A549 (cell line): ENCODE data around the gene WNT6. TPM values are rescaled to one million over a fixed set of nuclear protein-coding genes. Genes with fewer than 3 reads are reported as not detected.

Experiments used
- ATAC-seq, 2 experiments: fragments of 200-7000 bp in 1 of 2; fragments of >200 bp in 1 of 2; cut with Nextera tagmentation in 1 of 2; cut with Tn5 transposase in 1 of 2; 3 replicates each; pipeline versions ENCODE4 v1.8.0 to v1.9.1; 2018 to 2020; ENCODE audit warnings: mild to moderate bottlenecking in 1 of 2, moderate library complexity in 1 of 2
- CTCF ChIA-PET: fragments of 300-600 bp; sonication (Branson Sonifier 250); formaldehyde crosslinking; extraction: SDS; loops from one replicate; lab custom pipeline; 2021; ENCODE audit warnings: antibody characterized with exemption, inconsistent platforms; lab: Yijun Ruan, JAX
- POLR2A ChIA-PET: fragments of 350-600 bp; formaldehyde crosslinking; extraction: SDS; loops from one replicate; lab custom pipeline; 2021; ENCODE audit warnings: antibody characterized with exemption, inconsistent platforms; lab: Yijun Ruan, JAX
- DNase-seq, 2 experiments: peaks; one replicate each; pipeline versions ENCODE4 v3.0.0 to v3.0.0-alpha.2; 2011 to 2016; ENCODE audit warnings: low read depth in 1 of 2, low spot score in 1 of 2
- FAIRE-seq: peaks from 2 replicates; lab custom pipeline; 2011; peaks lifted over from hg19 to GRCh38; lab: Jason Lieb, UNC
- H3K27ac ChIP-seq, 2 experiments: fragments of >200 bp; sonication (Bioruptor Twin); formaldehyde crosslinking; 3 replicates each; pipeline ENCODE4 v1.5.1; 2016 to 2017
- H3K4me1 ChIP-seq: fragments of >200 bp; sonication (Bioruptor Twin); formaldehyde crosslinking; 3 replicates; pipeline ENCODE4 v1.6.1; 2016
- H3K4me2 ChIP-seq: fragments of >200 bp; sonication (Bioruptor Twin); formaldehyde crosslinking; 3 replicates; pipeline ENCODE4 v1.6.1; 2016
- H3K4me3 ChIP-seq: fragments of >200 bp; sonication (Bioruptor Twin); formaldehyde crosslinking; 3 replicates; pipeline ENCODE4 v1.5.1; 2016
- H3K9me3 ChIP-seq: fragments of >200 bp; sonication (Bioruptor Twin); formaldehyde crosslinking; 3 replicates; pipeline ENCODE4 v1.6.1; 2016
- CBX2 ChIP-seq: fragments of 200-600 bp; sonication (generic); IDR thresholded peaks from 2 replicates; pipeline ENCODE4 v1.6.1; 2016; ENCODE audit warnings: low read depth, mild to moderate bottlenecking, borderline replicate concordance
- CBX8 ChIP-seq: fragments of 200-600 bp; sonication (generic); IDR thresholded peaks from 2 replicates; pipeline ENCODE4 v1.6.1; 2016
- EP300 ChIP-seq, 2 experiments: fragments of >200 bp; sonication (Bioruptor Twin); formaldehyde crosslinking; IDR thresholded peaks; 2 replicates in 1 of 2; 3 replicates in 1 of 2; pipeline ENCODE4 v1.6.1; 2016 to 2017
- GATA3 ChIP-seq: IDR thresholded peaks from 2 replicates; pipeline ENCODE4 v1.6.1; 2012; ENCODE audit warnings: borderline replicate concordance
- HOXA7 ChIP-seq: fragments of 250-450 bp; sonication (Bioruptor Pico); IDR thresholded peaks from 2 replicates; pipeline ENCODE4 v1.5.0; 2020; ENCODE audit warnings: mild to moderate bottlenecking, moderate library complexity
- HOXB5 ChIP-seq: fragments of 250-450 bp; sonication (Bioruptor Pico); IDR thresholded peaks from 2 replicates; pipeline ENCODE4 v1.5.0; 2020; ENCODE audit warnings: mild to moderate bottlenecking, moderate library complexity
- MAFK ChIP-seq: fragments of 450-650 bp; IDR thresholded peaks from 2 replicates; pipeline ENCODE4 v1.6.1; 2014; ENCODE audit not compliant: partially characterized antibody
- MYC ChIP-seq: IDR thresholded peaks from 2 replicates; pipeline ENCODE4 v1.6.1; 2012; ENCODE audit warnings: mild to moderate bottlenecking, inconsistent platforms, low read length, improper control_type of control experiment, borderline replicate concordance
- SMC3 ChIP-seq: fragments of >200 bp; sonication (Bioruptor Twin); formaldehyde crosslinking; IDR thresholded peaks from 3 replicates; pipeline ENCODE4 v1.6.1; 2018; ENCODE audit warnings: inconsistent platforms
- SREBF2 ChIP-seq: fragments of 450-650 bp; IDR thresholded peaks from 2 replicates; pipeline ENCODE4 v1.6.1; 2014; ENCODE audit warnings: mild to moderate bottlenecking, moderate library complexity
- WGBS: methylation state at CpG from one replicate; pipeline ENCODE4 v1.1.6; 2017; ENCODE audit errors: missing lambda C conversion rate; 5-methylcytosine and 5-hydroxymethylcytosine counted together
- polyA plus RNA-seq, 4 experiments: library from polyadenylated mRNA; depleted of rRNA in 3 of 4; stranded (reverse); fragments of >200 nt; fragmentation: RNase III in 1 of 4; extraction: RNeasy Plus Mini Kit Qiagen cat#74134 plus additional on column Dnase treatment in 1 of 4; gene quantifications; 2 replicates in 3 of 4; 3 replicates in 1 of 4; pipeline ENCODE4 v1.2.3, GENCODE V29; 2011 to 2017
- TF ChIP-seq, protein P1 (sequence below): fragments of 200-600 bp; sonication (generic); IDR thresholded peaks from 2 replicates; pipeline ENCODE4 v1.6.1; 2016; ENCODE audit warnings: antibody characterized with exemption, mild to moderate bottlenecking, moderate library complexity
- TF ChIP-seq, protein P2 (sequence below): IDR thresholded peaks from 2 replicates; pipeline ENCODE4 v1.6.1; 2012; ENCODE audit warnings: low read depth, borderline replicate concordance
- TF ChIP-seq, protein P3 (sequence below): fragments of 250-450 bp; sonication (Bioruptor Pico); IDR thresholded peaks from 2 replicates; pipeline ENCODE4 v1.5.0; 2021; ENCODE audit warnings: mild to moderate bottlenecking, moderate library complexity, borderline replicate concordance
- TF ChIP-seq, protein P4 (sequence below): fragments of 150-350 bp; IDR thresholded peaks from 2 replicates; pipeline ENCODE4 v1.6.1; 2014; ENCODE audit warnings: low read depth, mild to moderate bottlenecking, low read length
- TF ChIP-seq, protein P5 (sequence below): fragments of 250-450 bp; sonication (Bioruptor Pico); IDR thresholded peaks from 2 replicates; pipeline ENCODE4 v1.5.0; 2020; ENCODE audit warnings: low read depth, mild to moderate bottlenecking, moderate library complexity

The WNT6 gene
- polyA plus RNA-seq, 2 of the 4 experiments (the other 2 are of a cell fraction), result 0.06 to 0.10 TPM

DNA sequence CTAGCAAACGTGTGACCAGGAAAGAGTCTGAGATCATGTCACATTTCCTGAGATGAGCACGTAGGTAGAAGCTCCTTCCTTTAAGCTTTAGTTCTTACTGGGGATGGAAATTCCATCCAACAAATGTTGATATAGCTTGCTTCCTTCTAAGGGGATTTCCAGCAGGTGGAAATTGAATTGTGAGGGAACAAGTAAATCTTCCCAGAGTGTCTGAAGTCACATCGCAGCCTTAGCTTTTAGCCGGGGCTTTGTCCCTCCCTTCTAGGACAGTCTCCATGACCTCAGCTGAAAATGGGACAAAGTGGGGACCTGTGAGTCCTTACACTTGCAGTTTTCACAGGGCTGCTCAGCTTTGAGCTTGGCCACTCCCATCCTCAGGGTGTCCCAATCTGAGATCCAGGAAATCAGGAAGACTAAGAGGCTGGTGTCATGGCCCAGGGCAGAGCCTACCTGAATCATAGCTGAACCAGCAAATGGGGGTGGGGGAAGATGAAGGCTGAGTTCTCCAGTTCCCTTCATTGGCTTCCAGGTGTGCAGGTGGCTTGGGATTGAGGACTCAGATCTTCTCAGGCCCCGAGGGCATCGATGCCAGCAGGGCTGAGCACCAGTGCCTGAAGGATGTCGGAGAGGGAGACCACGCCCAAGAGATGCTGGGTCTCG lies 36.3 kb upstream of the WNT6 start:
- no peak for FAIRE-seq
- POLR2A ChIA-PET, result no interaction called here

DNA sequence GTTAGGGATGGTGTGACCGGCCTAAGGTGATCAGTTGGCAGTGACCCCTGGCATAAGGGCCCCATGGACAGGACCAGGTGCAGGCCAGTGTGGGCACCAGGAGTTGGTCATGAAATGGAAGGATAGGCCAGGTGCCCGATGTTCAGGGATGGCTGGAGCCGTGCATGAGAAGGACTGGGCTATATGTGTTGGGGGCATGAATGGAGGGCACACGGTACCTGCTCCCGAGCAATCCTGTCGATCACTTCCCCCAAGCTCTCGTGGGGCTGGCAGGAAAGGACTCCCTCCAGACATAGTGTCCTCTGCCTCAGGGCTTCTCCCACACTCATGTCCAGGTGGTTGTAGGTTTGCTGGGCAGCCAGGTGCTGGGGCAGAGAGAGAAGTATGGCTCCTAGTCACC lies 35.6 kb upstream of the WNT6 start:
- H3K9me3 ChIP-seq, result no peaks in the 10 kb centered on the region
- H3K4me3 ChIP-seq, result no peak overlapping the region
- no peak for ATAC-seq
- 80% methylated on average over 7 of the region's 7 CpGs for WGBS
- no peak for DNase-seq
- ChIA-PET CTCF (interaction anchor here (1.3 kb wide), 1 partner anchor 156 kb away, joined by 3 read pairs; no protein-coding TSS in a partner anchor), POLR2A (no interaction called here)
- FAIRE-seq, result no peak
- H3K4me1 ChIP-seq, result no peaks in the 10 kb centered on the region
- H3K27ac ChIP-seq, result no peak overlapping the region
- no peak overlapping the region for H3K4me2 ChIP-seq
- TF ChIP-seq EP300 (IDR thresholded peaks at IDR 0.05) (no peak), SREBF2 (no peak)
- TF ChIP-seq, protein P1, sequence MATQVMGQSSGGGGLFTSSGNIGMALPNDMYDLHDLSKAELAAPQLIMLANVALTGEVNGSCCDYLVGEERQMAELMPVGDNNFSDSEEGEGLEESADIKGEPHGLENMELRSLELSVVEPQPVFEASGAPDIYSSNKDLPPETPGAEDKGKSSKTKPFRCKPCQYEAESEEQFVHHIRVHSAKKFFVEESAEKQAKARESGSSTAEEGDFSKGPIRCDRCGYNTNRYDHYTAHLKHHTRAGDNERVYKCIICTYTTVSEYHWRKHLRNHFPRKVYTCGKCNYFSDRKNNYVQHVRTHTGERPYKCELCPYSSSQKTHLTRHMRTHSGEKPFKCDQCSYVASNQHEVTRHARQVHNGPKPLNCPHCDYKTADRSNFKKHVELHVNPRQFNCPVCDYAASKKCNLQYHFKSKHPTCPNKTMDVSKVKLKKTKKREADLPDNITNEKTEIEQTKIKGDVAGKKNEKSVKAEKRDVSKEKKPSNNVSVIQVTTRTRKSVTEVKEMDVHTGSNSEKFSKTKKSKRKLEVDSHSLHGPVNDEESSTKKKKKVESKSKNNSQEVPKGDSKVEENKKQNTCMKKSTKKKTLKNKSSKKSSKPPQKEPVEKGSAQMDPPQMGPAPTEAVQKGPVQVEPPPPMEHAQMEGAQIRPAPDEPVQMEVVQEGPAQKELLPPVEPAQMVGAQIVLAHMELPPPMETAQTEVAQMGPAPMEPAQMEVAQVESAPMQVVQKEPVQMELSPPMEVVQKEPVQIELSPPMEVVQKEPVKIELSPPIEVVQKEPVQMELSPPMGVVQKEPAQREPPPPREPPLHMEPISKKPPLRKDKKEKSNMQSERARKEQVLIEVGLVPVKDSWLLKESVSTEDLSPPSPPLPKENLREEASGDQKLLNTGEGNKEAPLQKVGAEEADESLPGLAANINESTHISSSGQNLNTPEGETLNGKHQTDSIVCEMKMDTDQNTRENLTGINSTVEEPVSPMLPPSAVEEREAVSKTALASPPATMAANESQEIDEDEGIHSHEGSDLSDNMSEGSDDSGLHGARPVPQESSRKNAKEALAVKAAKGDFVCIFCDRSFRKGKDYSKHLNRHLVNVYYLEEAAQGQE, result no peak
- TF ChIP-seq, protein P2, sequence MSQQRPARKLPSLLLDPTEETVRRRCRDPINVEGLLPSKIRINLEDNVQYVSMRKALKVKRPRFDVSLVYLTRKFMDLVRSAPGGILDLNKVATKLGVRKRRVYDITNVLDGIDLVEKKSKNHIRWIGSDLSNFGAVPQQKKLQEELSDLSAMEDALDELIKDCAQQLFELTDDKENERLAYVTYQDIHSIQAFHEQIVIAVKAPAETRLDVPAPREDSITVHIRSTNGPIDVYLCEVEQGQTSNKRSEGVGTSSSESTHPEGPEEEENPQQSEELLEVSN, result no peak
- TF ChIP-seq, all 56 proteins: peak for 0

More for the DNA sequence above, 36.3 kb upstream of the WNT6 start:
- H3K4me3 ChIP-seq, result no peak overlapping the region
- no peak for DNase-seq
- H3K4me2 ChIP-seq, result no peak overlapping the region
- 51% methylated on average over 7 of the region's 9 CpGs for WGBS
- H3K9me3 ChIP-seq, result no peaks in the 10 kb centered on the region
- no peaks in the 10 kb centered on the region for H3K4me1 ChIP-seq
- no peak overlapping the region for H3K27ac ChIP-seq
- CTCF ChIA-PET, result interaction anchor here (0.7 to 1.3 kb wide), 2 partner anchors 38 to 157 kb away, joined by 3 read pairs; no protein-coding TSS in a partner anchor
- ATAC-seq, result no peak
- TF ChIP-seq CBX2 (no peak), GATA3 (no peak), HOXB5 (CRISPR knock-in tag) (no peak)

DNA sequence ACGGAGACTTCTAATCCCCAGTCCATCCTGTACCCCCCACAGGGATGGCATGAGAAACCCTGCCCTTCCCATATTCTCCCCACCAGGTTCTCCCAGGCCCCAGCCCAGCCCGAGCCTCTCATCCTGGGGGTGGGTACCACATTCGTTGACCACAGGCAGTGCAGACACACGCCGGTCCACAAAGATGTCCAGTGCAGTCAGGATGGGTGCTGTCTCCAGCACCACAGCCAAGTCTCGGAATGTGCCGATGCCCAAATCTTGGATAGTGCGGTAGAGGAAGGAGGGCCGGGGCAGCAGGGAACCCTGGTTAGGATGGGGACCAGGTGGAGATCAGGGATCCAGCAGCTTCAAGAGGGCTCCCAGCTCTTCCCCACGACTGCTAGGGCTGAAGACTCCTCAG lies 32.8 kb upstream of the WNT6 start:
- POLR2A ChIA-PET, result interaction anchor here (0.7 kb wide), 1 partner anchor 273 kb away, joined by 3 read pairs; no protein-coding TSS in a partner anchor
- WGBS, result 72% methylated on average over 10 of the region's 10 CpGs
- ATAC-seq, result no peak; a peak in 1 of 6 replicates
- H3K4me1 ChIP-seq, result no peaks in the 10 kb centered on the region
- no peaks in the 10 kb centered on the region for H3K9me3 ChIP-seq
- DNase-seq, result no peak
- H3K27ac ChIP-seq, result no peak overlapping the region
- H3K4me3 ChIP-seq, result no peak overlapping the region
- TF ChIP-seq CBX8, result no peak
- TF ChIP-seq, protein P3, sequence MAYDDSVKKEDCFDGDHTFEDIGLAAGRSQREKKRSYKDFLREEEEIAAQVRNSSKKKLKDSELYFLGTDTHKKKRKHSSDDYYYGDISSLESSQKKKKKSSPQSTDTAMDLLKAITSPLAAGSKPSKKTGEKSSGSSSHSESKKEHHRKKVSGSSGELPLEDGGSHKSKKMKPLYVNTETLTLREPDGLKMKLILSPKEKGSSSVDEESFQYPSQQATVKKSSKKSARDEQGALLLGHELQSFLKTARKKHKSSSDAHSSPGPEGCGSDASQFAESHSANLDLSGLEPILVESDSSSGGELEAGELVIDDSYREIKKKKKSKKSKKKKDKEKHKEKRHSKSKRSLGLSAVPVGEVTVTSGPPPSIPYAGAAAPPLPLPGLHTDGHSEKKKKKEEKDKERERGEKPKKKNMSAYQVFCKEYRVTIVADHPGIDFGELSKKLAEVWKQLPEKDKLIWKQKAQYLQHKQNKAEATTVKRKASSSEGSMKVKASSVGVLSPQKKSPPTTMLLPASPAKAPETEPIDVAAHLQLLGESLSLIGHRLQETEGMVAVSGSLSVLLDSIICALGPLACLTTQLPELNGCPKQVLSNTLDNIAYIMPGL, result no peak
- no peak for TF ChIP-seq MAFK
- no peak for TF ChIP-seq MYC
- no peak for TF ChIP-seq SMC3
- TF ChIP-seq, protein P4, sequence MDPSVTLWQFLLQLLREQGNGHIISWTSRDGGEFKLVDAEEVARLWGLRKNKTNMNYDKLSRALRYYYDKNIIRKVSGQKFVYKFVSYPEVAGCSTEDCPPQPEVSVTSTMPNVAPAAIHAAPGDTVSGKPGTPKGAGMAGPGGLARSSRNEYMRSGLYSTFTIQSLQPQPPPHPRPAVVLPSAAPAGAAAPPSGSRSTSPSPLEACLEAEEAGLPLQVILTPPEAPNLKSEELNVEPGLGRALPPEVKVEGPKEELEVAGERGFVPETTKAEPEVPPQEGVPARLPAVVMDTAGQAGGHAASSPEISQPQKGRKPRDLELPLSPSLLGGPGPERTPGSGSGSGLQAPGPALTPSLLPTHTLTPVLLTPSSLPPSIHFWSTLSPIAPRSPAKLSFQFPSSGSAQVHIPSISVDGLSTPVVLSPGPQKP, result no peak
- TF ChIP-seq, protein P5, sequence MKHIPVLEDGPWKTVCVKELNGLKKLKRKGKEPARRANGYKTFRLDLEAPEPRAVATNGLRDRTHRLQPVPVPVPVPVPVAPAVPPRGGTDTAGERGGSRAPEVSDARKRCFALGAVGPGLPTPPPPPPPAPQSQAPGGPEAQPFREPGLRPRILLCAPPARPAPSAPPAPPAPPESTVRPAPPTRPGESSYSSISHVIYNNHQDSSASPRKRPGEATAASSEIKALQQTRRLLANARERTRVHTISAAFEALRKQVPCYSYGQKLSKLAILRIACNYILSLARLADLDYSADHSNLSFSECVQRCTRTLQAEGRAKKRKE, result no peak
- no peak for TF ChIP-seq HOXA7 (CRISPR knock-in tag)
- CTCF ChIA-PET, result interaction anchor here (0.9 kb wide), 1 partner anchor 117 kb away, joined by 3 read pairs; no protein-coding TSS in a partner anchor
- FAIRE-seq, result no peak
- H3K4me2 ChIP-seq, result no peak overlapping the region
